ENCODE measurements around the gene SNX18.

SNX18 gene

DNA sequence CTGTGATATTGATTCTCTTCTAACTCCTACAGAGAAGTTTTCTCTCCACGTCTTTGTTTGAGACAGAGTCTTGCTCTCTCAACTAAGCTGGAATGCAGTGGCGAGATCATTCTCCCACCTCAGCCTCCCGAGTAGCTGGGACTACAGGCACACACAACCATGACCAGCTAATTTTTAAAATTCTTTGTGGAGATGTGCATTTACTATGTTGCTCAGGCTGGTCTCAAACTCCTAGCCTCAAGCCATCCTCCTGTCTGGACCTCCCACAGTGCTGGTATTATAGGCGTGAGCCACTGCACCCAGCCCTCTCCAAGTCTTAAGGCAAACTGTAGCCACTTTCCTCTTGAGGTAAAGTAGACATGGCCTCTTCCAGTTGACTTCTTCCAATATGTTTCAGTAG, 72.2 kb downstream of the SNX18 start:
- FAIRE-seq = no peak

DNA sequence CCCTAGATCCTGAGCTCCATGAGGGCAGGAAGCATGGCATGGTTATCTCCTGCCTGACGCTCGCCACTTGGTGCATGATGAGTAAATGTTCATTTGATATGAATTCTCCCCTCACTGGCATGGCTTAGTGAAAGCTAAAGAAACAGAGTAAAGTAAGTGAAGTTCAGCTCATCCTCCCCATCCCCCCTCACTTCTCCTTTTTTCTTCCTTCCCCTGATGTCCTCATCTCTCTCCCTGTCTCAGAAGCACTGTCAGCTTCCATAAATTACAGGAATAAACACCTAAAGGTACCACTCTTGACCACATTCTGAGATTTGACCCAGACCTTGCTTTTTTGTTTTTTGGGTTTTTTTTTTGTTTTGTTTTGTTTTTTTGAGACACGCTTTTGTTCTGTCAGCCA, 73.3 kb downstream of the SNX18 start:
- FAIRE-seq = no peak

DNA sequence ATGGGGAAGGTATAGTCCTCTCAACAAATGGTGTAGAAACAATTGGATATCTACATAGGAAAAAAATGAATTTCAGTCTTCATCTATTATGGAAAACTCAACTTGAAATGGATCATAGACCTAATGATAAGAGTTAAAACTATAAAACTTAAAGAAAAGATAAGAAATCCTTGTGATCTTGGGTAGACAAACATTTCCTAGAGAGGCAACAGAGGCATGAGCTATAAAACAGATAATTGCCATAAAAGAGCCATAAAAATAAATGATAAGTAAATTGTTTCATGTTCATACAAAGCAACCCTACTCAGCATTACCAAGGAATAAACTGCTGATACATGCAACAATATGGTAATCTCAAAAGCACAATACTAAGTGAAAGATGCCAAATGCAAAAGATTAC, 76.2 kb downstream of the SNX18 start:
- no peak for FAIRE-seq

DNA sequence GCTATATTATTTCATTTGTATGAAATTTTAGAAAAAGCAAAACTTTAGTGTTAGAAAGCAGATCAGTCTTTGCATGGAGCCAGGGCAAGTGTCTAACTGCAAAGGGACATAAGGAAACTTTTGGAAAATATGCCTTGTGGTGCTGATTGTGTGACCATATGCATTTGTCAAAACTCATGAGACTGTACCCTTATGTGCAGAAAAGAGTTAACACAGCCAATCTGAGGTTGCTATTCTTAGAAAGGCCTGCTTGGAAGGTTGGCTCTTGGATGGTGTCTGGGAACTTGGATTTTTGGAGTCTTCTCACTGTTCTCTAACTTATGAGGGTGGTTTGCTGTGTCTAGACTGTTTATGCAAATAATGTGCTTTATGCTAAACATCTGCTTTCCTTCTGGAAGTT, 76.6 kb downstream of the SNX18 start:
- no peak for FAIRE-seq

DNA sequence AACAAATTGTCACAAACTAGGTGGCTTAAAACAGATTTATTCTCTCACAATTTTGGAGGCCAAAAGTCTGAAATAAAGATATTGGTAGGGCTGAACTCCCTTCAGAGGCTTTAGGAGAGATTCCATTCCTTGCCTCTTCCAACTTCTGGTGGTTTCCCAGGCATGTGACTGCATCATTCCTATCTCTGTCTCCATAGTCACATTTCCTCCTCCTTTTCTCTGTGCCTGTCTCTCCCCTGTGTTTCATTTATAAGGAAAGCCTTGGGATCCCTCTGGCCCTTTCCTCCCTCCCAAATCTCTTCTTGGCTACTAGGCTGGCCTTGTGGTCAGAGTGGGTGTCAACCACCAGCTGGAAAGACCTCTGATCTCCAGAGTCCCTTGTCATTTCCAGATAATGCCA, 78.2 kb downstream of the SNX18 start:
- FAIRE-seq = no peak
